HG03432 (cell line): ENCODE data around the gene TPSB2.
"Not testable (repeated sequence)": the region's sequence is repeated elsewhere in the genome, so short reads cannot be mapped to it uniquely, and the experiment has no call there.

Source experiments
- ATAC-seq: cut with Tn5 transposase; IDR thresholded peaks from one replicate; pipeline ENCODE4 v1.9.1; 2021; ENCODE audit warnings: mild to moderate bottlenecking, moderate library complexity; ENCODE audit not compliant: unreplicated experiment

The TPSB2 gene

DNA sequence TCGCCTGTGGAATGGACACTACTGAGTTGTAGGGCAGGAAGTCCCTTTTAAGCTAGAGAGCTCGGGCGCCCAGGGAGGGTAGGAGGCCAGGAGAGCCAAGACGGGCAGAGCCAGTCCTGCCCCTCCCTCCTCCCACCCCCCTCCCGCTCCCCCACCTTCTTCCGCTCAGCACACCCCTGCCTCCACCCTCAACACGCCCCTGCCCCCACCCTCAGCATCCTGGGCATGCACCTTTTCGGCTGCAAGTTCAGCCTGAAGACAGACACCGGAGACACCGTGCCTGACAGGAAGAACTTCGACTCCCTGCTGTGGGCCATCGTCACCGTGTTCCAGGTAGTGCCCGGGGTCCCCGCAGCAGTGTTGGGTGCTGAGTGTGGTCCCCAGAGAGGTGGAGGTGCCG, 23.2 kb downstream of the TPSB2 start:
- no peak for ATAC-seq

GRCh38 chr16:1206326-1206725, 23.7 kb downstream of the TPSB2 start:
- ATAC-seq: no peak

GRCh38 chr16:1204933-1205332, 25.1 kb downstream of the TPSB2 start:
- ATAC-seq: no peak

- ATAC-seq: no peak
Measured at GRCh38 chr16:1202274-1202673, 27.7 kb downstream of the TPSB2 start.

DNA sequence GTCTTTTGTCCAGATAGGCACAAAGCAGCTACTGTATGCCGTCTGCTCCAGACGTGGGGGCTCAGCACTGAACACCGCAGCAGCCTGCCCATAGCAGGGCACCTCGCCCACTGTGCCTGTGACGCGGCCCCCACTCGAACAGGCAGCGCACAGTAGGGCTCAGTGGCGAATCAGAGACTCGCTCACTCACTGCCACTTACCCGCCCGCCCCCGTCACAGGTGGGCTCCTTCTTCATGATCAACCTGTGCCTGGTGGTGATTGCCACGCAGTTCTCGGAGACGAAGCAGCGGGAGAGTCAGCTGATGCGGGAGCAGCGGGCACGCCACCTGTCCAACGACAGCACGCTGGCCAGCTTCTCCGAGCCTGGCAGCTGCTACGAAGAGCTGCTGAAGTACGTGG, 28.5 kb downstream of the TPSB2 start:
- no peak for ATAC-seq

- ATAC-seq: no peak
Measured at GRCh38 chr16:1200014-1200627, 29.9 kb downstream of the TPSB2 start.

DNA sequence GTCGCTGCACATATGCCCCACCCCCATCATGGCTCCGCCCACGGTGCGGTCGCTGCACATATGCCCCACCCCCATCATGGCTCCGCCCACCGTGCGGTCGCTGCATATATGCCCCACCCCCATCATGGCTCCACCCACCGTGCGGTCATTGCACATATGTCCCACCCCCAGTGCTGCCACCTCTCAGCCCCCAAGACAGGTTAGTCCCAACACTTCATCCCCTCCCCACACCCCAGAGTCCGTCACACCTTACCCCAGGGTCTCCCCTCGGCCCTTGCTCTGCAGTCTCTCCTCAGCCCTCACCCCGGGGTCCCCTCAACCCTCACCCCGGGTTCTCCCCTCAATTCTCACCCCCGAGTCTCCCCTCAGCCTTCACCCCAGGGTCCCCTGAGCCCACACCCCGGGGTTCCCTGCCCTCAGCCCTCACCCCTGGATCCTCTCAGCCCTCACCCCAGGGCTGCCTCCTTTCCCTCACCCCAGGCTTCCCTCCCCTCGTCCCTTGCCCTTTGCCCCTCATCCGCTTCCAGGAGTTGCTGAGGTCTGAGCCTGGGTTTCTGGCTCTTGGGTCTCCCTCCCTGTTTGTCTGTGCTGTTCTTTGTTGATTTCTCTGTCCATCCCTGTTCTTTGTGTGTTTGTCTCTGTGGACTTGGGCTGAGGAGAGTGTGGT, 30.5 kb downstream of the TPSB2 start:
- no peak for ATAC-seq

DNA sequence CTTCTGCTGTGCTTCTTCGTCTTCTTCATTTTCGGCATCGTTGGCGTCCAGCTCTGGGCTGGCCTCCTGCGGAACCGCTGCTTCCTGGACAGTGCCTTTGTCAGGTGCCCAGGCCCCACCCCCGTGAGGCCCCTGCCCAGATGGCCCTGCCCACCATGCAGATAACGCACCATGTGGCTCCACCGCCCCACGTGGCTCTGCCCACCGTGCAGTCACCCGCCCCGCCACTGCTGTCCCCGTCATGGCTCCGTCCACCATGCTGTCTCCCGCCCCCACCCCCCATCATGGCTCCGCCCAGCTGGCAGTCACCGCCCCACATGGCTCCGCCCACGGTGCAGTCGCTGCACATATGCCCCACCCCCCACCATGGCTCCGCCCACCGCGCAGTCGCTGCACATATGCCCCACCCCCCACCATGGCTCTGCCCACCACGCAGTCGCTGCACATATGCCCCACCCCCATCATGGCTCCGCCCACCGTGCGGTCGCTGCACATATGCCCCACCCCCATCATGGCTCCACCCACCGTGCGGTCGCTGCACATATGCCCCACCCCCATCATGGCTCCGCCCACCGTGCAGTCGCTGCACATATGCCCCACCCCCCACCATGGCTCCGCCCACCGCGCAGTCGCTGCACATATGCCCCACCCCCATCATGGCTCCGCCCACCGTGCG, 31.2 kb downstream of the TPSB2 start:
- not testable (repeated sequence) for ATAC-seq

DNA sequence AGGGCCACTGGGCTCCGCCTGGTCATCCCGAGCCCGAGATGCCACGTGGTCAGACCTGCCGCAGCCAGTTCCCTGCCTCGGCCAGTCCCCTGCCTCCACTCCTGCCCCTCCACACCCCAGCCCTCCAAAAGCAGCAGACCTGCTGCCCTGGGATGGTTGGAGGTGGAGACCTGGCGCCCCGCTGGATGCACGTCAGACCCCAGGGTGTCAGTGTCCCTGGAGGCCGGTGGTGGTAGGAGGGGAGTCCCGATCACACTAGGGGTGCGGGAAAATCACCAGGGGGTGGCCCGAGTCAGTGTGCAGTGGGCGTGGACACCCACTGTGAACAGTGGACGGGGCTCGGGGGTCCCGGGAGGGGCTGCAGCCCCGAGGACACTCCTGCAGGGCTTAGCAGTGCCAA, 31.8 kb downstream of the TPSB2 start:
- ATAC-seq: no peak

GRCh38 chr16:1197237-1197866, 32.6 kb downstream of the TPSB2 start:
- no peak for ATAC-seq

DNA sequence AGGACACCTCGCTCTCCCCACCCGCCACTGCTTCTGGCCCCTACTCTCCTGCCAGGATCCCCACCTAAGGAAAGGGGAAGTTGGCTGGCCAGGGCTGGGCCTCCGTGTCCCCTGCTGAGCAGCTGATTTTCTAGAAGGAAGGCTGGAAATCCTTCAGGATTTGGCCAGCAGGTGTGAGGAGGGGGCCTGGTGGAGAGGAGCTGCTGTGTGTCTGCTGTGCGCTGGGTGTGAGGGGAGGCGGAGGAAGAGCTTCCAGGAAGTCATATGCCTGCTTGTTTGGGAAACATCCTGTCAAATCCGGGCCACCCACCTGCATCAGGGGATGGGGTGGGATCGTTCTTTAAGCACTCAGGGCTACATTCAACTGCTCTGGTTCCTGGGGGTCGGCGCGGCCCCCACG, 33.5 kb downstream of the TPSB2 start:
- no peak for ATAC-seq

GRCh38 chr16:1195393-1195666, 34.7 kb downstream of the TPSB2 start:
- ATAC-seq: no peak

- ATAC-seq: no peak
Measured at GRCh38 chr16:1194665-1195392, 35.2 kb downstream of the TPSB2 start.

DNA sequence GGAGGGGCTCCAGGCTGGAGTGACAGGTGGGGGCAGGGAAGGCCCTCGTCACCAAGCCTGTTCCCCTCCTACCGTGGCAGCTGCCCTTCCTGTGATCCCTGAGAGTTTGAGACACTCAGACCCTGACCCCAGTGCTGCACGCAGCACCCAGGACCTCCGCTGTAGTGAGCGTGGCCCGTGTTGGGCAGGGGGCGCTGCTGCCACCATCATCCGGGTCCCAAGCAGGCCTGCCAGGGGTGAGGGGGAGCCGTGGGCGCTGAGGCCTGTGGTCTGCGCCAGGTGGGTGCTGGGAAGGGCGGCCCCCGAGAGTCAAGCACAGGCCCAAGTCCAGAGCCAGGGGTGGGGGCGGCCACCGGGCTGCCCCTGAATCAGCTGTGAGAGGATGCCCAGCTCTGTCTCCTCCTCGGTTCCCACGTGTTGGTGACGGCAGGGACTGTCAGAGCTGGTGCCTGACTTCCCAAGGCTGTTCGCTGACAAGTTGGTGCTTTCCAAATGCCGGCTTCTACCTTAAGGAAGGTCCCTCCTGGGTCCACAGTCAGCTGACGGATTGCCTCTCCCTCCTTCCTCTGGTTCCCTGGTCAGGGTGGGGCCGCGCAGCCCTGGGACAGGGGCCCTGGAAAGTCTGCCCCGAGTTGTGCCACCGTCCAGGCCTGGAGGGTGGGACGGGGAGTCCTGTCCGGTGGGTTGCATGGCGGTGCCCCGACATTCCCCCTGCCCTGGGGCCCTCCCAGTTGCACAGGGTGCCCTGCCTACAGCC, 36.0 kb downstream of the TPSB2 start:
- no peak for ATAC-seq

GRCh38 chr16:1193143-1193824, 36.7 kb downstream of the TPSB2 start:
- ATAC-seq: no peak

- no peak for ATAC-seq
Measured at GRCh38 chr16:1192384-1193073, 37.5 kb downstream of the TPSB2 start.

- ATAC-seq: not testable (repeated sequence)
Measured at GRCh38 chr16:1190789-1191188, 39.2 kb downstream of the TPSB2 start.

- no peak for ATAC-seq
Measured at GRCh38 chr16:1189455-1189854, 40.5 kb downstream of the TPSB2 start.

DNA sequence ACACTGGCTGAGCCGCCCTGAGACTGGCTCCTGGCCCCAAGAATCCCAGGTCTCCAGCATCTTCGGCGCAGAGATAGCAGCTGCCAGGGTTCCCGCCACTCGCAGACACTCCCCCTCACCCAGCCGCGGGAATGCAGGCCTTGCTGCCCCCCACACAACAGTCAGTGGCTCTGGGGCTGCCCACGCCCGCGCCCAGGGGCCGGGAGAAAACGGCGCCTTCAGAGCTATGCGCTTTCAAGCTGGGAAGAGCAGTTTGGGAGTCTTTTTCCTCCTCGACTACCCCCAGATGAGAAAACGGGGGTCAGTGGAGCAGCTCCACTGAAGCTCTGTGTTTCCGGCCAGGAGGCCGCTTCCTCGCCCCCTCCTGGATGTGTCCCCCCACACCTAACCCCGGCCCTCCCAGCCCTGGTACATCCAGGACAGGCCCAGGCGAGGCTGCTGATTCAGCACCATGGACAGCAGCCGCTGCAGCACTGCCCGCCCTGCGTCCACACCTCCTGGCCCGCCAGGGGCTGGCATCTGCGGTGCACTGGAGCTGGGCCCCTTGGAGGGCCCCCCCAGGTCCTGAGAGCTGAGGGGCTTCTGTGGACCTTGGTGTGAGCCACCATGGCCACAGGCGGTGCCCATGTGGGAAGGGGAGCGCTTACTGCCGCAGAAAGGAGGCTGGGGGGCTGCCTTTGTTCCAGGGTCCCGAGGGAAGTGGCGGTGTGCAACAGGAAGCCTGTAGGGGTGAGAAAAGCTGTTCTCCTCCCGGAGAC, 41.4 kb downstream of the TPSB2 start:
- ATAC-seq: no peak
